HG03175 (cell line): Measurements from ENCODE around the gene TOLLIP.
"Not testable (repeated sequence)": the region's sequence is repeated elsewhere in the genome, so short reads cannot be mapped to it uniquely, and the experiment has no call there.

Experiments
- ATAC-seq: cut with Tn5 transposase; IDR thresholded peaks from one replicate; pipeline ENCODE4 v1.9.1; 2021; ENCODE audit warnings: mild to moderate bottlenecking, moderate library complexity; ENCODE audit not compliant: unreplicated experiment

TOLLIP gene

DNA sequence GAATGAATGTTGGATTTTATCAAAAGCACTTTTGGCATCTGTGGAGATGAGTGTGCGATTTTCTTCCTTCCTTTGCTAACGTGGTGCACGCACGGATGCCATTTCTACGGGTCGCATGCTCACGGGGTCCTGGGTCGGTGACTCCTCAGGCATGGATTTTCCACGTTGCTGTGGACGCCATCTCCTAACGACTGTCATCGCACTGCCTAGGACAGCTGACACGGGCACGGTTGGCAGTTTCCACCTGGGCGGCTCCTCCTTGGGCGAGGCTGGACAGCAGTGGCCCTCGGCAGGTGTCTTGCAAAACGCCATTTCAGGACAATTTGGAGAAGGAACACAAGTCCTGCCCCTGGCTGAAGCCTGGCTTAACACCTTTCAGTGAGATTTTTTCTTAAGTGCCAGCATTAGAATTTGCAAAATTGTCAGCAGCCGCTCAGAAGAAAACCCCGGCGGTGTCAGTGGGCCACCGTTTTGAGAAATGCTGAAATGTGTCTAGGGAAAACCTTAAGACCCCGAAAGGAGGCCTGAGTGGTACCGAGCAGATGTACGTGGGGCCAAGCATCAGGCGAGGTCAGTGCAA is 34.7 kb upstream of the TOLLIP start:
- no peak for ATAC-seq

DNA sequence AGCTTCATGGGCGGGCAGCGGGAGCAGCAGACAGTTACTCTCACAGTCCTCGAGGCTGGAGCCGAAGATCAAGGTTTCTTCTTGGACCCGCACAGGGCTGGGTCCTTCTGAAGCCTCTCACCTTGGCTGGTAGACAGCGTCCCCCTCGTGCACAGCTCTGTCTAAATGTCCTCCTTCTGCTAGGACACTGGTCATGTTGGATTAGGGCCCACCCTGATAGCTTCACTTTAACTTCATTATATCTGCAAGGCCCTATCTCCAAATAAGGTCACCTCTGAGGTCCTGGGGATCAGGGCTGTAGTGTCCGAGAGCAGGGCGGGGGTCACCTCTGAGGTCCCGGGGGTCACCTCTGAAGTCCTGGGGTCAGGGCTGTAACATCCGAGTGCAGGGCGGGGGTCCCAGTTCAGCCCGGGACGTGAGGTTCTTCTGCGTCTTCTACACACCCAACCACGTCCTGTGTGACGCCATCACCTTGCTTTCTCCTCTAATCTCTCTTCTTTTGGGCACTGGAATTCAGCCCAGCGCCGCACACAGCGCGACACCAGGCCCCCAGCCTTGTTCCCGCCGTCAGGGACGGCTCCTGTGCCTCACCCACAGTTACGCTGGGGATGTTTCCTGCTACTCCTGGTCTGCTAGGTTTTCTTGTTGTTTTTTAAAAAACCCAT is 34.1 kb upstream of the TOLLIP start:
- ATAC-seq: no peak

DNA sequence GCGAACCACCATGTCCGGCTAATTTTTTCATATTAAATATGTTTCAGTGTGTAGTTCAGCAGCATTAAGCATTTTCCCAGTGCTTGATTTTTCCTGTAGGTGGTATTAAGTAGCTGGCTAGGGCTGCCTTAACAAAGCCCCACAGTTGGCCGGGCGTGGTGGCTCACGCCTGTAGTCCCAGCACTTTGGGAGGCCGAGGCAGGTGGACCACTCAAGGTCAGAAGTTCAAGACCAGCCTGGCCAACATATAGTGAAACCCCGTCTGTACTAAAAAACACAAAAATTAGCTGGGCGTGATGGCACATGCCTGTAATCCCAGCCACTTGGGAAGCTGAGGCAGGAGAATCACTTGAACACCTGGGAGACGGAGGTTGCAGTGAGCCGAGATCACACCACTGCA is 33.5 kb upstream of the TOLLIP start:
- no peak for ATAC-seq

DNA sequence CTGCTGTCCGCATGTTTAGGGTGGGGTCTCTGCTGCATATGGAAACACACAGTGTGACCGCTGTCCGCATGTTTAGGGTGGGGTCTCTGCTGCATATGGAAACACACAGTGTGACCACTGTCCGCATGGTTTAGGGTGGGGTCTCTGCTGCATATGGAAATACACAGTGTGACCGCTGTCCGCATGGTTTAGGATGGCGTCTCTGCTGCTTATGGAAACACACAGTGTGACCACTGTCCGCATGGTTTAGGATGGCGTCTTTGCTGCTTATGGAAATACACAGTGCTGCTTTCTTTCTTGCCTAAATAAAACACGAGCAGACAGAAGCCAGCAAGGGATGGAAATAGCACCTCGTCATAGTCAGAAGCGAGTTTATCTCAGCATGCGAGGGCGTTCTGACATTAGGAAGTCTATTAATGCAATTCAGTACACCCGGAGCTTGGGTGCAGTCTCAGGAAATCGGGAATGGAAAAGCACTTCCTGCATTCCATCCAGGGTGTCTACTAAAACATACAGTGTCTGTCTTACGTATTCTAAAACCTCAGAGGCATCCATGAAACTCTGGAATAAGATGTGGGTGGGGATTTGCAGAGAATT is 32.6 kb upstream of the TOLLIP start:
- no peak for ATAC-seq

DNA sequence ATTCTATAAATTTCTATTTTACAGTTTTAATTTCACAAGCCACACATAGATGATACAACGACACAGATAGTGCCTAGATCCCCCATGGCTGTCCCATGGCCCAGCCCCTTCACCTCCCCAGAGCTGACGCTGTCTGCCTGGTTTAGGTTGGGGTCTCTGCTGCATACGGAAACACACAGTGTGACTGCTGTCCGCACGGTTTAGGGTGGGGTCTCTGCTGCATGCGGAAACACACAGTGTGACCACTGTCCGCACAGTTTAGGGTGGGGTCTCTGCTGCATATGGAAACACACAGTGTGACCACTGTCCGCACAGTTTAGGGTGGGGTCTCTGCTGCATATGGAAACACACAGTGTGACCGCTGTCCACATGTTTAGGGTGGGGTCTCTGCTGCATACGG is 31.8 kb upstream of the TOLLIP start:
- ATAC-seq: not testable (repeated sequence)

DNA sequence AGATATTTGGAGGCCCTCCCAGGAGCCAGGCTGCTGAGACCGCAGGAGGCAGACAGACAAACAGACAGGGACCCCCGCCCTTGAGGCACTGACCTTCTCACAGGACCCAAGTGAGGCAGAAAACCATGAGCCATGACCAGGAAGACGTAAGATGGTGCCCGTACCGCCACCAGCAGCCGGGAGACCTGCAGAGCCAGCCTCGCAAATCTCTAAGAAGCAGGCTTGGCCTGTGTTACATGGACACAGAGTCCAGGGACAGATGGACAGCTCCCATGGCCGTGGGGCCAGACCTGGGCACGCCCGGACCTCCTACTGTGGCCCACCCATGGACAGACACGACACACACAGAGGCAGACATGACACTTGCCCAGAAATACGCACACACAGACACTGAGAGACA is 30.7 kb upstream of the TOLLIP start:
- ATAC-seq: no peak

DNA sequence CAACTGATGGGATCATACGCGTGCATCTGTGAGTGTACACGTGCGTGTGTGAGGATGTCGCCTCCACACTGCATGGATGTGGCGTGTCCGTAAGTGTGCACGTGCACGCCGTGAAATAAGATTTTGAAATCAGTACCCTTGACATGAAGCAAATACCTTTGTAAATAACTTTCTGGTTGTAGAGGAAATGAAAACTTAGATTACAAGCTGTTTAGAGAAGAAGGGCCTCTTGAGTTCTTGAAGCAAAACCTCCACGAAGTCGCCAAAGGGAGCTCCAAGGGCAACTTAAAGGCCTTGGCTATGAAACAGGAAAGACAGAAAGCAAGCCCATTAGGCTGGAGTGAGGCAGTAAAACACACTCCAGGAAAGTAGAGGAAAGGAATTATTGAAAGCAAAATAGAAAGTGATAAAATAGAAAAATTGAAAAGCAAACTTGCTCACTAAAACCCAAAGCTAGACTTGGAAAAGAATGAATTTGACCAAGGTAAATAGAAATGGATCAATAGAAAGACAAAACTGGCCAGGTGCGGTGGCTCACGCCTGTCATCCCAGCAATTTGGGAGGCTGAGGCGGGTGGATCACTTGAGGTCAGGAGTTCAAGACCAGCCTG is 29.7 kb upstream of the TOLLIP start:
- no peak for ATAC-seq

DNA sequence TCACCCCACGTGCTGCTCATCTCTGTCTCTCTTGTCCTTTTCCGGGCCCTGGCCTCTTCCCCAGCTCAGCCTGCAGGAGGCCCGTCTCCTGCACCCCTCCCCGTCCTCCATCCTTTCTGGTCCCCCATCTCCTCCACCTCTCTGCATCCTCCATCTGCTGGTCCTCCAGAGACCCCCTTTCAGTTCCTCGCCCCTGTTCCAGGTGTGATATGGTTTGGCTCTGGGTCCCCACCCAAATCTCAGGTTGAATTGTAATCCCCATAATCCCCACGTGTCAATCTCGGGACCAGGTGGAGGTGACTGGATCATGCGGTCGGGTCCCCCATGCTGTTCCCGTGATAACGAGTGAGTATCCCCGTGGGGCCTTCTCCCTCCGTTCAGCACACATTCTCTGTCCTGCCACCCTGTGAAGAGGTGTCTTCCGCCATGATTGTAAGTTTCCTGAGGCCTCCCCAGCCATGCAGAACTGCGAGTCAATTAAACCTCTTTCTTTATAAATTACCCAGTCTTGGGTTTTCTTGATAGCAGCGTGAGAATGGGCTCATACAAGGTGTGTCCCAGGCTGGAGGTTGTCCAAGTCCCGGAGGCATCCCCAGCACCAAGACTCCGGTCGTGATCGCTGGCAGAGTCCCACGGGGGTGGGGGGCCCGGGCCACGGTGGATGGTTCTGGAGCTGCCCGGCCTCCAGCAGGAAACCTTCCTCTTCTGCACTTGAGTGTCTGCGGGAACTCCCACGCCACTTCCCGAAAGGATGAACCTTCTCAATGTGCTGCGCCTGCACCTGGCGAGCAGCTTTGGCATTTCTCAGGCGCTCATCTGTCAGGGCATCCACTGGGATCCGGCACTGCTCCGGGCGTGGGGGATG is 29.0 kb upstream of the TOLLIP start:
- no peak for ATAC-seq

DNA sequence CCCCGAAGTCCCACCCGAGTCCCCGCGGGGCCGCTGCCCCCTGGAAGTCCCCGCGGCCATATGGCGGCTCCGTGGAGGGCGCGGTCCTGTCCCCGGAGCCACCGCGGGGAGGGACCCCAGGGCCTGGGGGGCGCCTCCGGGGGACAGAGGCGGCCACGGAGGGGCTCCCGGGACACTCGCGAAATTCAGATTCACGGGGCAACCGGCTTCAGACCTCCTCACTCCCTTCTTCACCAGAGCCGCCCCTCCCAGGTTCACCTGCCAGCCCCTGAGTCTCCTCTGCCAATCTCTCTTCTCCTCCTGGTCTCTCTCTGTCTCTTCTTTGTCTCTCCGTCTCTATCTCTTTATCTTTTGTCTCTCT is 28.2 kb upstream of the TOLLIP start:
- no peak for ATAC-seq

DNA sequence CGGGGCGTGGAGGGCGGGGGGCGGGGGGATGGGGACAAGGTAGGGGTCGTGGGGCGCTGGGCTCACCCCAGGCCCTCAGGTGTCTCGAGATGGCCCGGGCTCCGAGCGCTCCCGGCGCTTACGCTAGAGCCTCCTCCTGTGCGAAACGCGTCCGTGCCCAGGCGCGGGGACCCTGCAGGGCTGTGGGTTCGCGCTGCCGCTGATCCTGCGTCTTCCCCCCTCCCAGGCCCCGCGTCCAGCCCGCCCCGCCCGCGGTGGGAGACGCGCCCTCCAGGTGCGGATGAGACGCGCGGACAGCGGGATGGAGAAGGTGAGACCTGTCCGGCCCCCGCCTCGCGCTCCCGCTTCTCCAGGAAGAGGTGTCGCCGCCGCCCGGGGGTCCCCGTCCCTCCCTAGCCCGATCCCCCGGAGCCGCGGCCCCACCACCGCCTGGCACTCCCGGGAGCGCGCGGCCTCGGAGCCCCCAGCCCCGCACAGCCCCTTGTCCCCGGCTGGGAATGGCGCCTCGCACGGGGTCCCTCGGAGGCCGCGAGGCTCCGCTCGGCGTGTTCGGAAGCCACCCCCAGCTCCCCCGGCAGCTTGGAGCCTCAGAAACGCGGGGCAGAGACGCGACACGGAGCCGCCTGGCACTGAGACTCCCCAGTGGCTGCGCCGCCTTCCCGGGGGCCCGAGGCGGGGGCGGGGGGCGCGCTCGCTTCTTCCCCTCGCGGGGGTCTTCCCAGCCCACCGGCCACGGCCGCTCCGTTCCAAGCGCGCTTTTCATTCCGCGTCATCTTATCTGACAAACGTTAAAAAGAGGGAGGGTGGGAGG is 27.6 kb upstream of the TOLLIP start:
- no peak for ATAC-seq

DNA sequence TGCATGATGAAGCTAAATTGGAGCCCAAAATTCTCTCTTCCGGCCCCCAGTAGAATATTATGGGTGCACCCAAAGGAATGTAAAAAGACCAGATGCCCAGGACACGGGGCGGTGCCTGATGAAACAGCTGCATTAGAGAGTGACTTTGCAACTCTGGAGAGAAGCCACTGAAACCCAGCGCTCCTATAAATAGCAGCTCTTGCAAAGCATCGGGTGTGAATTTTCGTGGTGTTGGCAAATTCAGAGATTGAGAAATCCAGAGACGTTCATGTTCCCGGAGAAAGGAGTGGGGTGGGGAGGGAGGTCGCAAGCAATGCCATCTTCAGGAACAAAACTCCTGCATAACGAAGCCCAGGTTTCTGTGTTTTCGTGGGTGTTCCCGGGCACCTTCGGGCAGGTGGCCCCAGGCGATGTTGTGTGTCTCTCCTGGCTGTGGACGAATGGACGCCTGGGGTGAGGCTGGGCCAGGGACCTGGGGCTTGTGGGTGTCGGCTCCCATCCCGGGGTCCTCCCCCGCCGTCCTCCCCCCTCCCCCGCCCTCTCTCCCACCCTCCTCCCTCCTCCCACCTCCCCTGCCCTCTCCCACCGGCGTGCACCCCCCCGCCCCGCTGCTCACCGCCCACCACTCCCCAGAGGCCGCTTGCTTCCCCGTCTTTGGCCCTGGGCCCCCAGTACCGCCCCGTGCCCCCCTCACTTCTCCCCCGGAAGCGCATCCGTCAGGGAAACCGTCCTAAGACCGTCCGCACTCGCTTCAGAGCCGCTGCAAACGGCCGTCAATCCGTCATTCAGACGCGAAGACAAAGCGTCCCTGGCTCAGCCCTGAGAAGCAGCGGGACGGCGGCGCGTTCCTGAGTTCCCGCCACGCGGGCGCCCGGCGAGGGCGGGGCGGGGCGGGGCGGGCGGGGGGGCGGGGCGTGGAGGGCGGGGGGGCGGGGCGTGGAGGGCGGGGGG is 26.7 kb upstream of the TOLLIP start:
- ATAC-seq: no peak

DNA sequence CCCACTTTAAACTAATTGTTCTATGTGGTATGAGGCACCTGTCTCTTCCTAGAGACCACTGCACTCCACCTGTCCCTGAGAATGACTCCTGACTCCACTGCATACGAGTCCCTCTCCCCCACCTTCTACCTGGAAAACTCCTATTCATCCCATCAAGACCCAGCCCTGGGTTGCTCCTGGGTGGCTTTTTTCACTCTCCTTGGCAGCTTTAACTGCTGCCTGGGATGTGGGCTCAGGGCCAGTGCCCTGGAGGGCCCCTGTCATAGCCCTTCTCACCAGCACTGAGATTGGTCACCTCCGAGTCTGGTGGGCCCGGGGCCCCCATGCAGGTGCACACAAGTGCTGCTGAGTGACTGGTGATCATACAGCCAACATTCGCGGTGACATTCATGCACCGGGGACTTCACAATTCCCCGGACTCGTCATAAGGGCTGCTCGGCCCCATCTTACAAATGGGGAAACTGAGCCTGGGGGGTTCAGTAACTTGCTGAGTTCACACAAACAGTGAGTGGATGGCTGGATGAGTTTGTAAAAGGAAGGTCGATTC is 25.9 kb upstream of the TOLLIP start:
- ATAC-seq: no peak

DNA sequence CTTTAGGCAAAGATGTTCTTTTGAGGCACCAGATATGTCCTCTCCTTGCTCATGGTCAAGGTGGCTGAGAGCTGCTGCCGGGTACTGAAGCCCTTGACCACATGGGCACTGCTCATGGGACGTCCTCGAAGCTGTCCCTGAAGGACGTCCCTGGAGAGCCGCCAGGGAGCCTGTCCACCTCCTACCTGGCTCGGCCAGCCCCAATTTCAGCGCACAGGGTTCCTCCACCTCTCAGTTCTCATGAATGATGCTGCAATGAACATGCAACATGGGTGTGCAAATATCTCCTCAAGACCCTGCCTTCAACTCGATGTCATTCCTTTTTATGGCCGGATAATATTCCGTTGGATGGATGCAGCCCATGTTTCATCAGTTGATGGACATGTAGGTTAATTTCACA is 24.4 kb upstream of the TOLLIP start:
- ATAC-seq: no peak

DNA sequence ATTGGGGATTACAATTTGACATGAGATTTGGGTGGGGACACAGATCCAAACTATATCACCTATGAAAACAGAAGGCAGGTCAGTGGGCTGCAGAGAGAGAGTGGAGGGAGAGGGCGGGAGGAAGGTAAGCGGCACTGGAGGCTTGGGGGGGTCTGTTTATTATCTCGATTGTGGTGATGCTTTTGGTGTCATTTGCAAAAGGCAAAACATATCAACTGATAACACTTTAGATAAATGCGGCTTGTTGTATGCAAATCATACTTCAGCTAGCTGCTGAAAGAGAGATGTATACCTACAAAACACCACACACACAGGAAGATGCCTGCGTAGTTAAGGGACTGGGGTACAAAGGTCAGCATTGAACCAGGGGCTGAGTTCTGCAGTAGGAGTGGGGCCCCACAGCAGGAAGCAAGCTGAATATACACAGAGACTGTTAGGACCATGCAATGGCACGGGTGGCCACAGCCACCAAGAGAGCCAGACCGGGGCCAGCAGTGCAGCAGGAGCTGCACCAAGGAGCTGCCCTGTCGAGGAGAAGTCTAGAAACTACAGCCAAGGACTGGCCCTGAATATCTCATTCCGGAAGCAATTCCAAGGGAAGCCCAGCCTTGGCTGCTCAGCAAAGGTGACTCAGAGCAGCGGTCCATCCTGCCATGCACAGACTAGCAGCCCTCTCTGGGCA is 23.8 kb upstream of the TOLLIP start:
- ATAC-seq: no peak

DNA sequence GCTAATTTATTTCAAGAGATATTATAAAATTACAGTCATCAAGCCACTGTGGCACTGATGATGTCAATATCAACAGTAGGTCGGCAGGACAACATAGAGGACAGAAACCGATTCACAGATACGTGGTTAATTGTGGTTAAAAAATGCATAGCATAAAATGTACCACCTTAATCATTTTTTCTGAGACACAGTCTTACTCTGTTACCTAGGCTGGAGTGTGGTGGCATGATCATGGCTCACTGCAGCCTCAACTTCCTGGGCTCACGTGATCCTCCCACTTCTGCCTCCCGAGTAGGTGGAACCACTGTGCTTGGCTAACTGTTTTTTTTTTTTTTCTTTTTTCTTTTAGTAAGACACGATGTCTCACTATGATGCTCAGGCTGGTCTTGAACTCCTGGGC is 21.0 kb upstream of the TOLLIP start:
- ATAC-seq: no peak

DNA sequence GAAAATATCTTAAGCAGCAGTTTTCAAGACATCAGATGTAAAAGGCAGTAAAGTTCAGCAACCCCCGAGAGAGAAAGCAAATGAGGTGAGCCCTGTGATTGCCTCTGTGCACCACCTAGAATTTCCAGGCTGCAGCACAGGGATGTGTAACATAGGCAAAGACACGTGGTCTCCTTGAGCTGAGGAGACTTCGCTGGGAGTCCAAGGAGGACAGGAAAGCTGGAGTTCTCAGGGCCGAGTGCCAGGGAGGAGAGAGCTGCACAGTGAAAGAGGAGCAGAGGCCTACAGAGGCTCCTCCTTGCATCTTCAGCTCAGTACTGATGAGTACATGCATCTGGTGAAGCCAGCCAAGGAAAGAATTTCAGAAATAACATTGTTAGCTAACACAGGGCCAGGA is 17.6 kb upstream of the TOLLIP start:
- ATAC-seq: no peak

DNA sequence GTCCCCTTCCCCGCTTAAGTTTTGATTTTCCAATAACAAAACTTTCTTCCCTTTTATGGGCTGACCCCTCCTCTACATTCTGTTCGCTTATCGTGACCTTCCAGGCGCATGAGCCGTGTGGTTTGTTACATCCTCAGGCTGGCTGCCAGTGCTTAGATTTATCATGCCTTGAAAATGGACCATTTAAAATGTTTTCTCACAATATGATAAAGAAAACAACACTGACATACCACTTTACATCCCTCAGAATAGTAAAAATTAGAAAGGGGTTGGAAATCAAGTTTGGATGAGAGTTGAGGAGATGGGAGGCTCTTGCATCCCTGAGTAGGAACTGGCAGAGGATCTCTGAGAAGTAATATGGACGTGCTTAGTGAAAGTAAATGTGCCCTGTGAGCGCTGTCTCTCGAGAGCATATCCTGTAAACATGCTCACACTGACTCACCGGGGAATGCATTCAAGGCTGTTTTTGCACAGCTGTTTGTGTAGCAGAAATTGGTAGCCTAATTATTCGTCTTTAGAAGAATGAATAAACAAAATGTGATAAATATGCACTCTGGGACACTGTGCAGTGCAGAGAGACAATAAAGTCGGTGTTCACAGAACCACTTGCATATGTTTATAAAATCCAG is 17.1 kb upstream of the TOLLIP start:
- ATAC-seq: no peak

DNA sequence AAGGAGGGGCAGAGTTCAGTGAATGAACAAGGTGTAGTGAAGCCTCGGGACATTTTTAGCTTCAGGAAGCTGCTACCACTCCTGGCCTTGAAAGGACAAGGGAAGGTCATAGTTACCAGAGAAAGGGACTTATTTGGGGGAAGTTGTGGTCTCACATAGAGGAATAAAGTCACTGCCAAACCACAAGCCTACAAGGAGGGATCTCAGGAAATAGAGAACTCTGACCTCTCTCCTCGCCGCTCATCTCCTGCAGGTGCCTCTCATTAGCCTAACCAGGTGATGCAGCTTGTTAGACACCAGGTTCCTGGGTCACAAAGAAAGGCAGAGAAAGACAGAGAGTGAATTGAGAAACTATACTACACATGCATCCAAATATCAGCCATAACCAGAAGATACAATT is 14.3 kb upstream of the TOLLIP start:
- no peak for ATAC-seq
